ENCODE data around the gene EFNA2.
"Not testable (repeated sequence)": the region's sequence is repeated elsewhere in the genome, so short reads cannot be mapped to it uniquely, and the experiment has no call there.

EFNA2 gene

GRCh38 chr19:1332208-1332607 is 46.5 kb downstream of the EFNA2 start:
- H3K4me3 ChIP-seq (ENCODE audit: low read length in 2 of 2); H3K4ac ChIP-seq (ENCODE audit: low read length); H3K9ac ChIP-seq (ENCODE audit: low read depth, low read length, poor library complexity); DNase-seq (ENCODE audit: low spot score); H3K27ac ChIP-seq (replicated peaks; ENCODE audit: low read length); H3K14ac ChIP-seq (ENCODE audit: low read length); H2BK12ac ChIP-seq (ENCODE audit: low read length); H3K4me1 ChIP-seq (ENCODE audit: control insufficient read depth in 2 of 2, insufficient read depth in 1 of 2, low read depth in 1 of 2, low read length in 2 of 2); H3K4me2 ChIP-seq (ENCODE audit: insufficient read depth, low read length, poor library complexity, severe bottlenecking); H3K79me1 ChIP-seq (ENCODE audit: low read depth, low read length); H3K27me3 ChIP-seq (ENCODE audit: control insufficient read depth in 3 of 3, insufficient read depth in 3 of 3, low read depth in 1 of 3, low read length in 3 of 3); H3K36me3 ChIP-seq (replicated peaks in 1 of 2; ENCODE audit: control insufficient read depth in 2 of 2, insufficient read depth in 2 of 2, low read length in 2 of 2); H3K9me3 ChIP-seq (replicated peaks in 1 of 2; ENCODE audit: control insufficient read depth in 2 of 2, insufficient read depth in 1 of 2, low read depth in 1 of 2, low read length in 2 of 2): not testable (repeated sequence)
- H2AK5ac ChIP-seq (ENCODE audit: low read depth, low read length) = peak overlapping the region; percentile 99
- H4K8ac ChIP-seq (ENCODE audit: low read depth, low read length) = peak overlapping the region; percentile 99
- peak overlapping the region; percentile 85 for H3K23ac ChIP-seq (ENCODE audit: low read depth, low read length, poor library complexity)
- peak overlapping the region; percentile 82 for H2BK5ac ChIP-seq (ENCODE audit: low read length)
- H4K91ac ChIP-seq (ENCODE audit: low read depth, low read length, poor library complexity) = peak overlapping the region; percentile 72
- H2BK15ac ChIP-seq (ENCODE audit: low read length) = peak overlapping the region; percentile 98
- H2BK120ac ChIP-seq (ENCODE audit: low read depth, low read length) = peak overlapping the region; percentile 61
- peak overlapping the region; percentile 94 for H3K18ac ChIP-seq (ENCODE audit: low read length)
- WGBS, 2 donors (ENCODE audit: extremely low coverage in 2 of 2, insufficient read length in 2 of 2, insufficient replicate concordance in 1 of 2) = no CpG with 5 or more reads among the region's 8 CpGs
- peak overlapping the region; percentile 96 for H2AFZ ChIP-seq (ENCODE audit: low read length)

GRCh38 chr19:1336079-1336684 is 50.5 kb downstream of the EFNA2 start:
- no peak for DNase-seq (ENCODE audit: low spot score)
- H3K4me2 ChIP-seq (ENCODE audit: insufficient read depth, low read length, poor library complexity, severe bottlenecking) = no peak overlapping the region
- H3K27me3 ChIP-seq (ENCODE audit: control insufficient read depth in 3 of 3, insufficient read depth in 3 of 3, low read depth in 1 of 3, low read length in 3 of 3) = peaks cover 0 to 4% (median 0%) of the 10 kb centered on the region in 3 experiments
- WGBS, 2 donors (ENCODE audit: extremely low coverage in 2 of 2, insufficient read length in 2 of 2, insufficient replicate concordance in 1 of 2) = no CpG with 5 or more reads among the region's 22 CpGs
- no peak overlapping the region for H2AFZ ChIP-seq (ENCODE audit: low read length)
- H2BK15ac ChIP-seq (ENCODE audit: low read length) = peak overlapping the region; percentile 69
- H3K79me1 ChIP-seq (ENCODE audit: low read depth, low read length) = no peaks in the 10 kb centered on the region
- H2AK5ac ChIP-seq (ENCODE audit: low read depth, low read length) = peak overlapping the region; percentile 24
- no peak overlapping the region for H2BK120ac ChIP-seq (ENCODE audit: low read depth, low read length)
- no peaks in the 10 kb centered on the region for H3K36me3 ChIP-seq (replicated peaks in 1 of 2; ENCODE audit: control insufficient read depth in 2 of 2, insufficient read depth in 2 of 2, low read length in 2 of 2)
- peak overlapping the region; percentile 65 for H3K18ac ChIP-seq (ENCODE audit: low read length)
- no peak overlapping the region for H3K14ac ChIP-seq (ENCODE audit: low read length)
- no peak overlapping the region for H2BK5ac ChIP-seq (ENCODE audit: low read length)
- H3K9ac ChIP-seq (ENCODE audit: low read depth, low read length, poor library complexity) = no peak overlapping the region
- no peaks in the 10 kb centered on the region for H3K9me3 ChIP-seq (replicated peaks in 1 of 2; ENCODE audit: control insufficient read depth in 2 of 2, insufficient read depth in 1 of 2, low read depth in 1 of 2, low read length in 2 of 2)
- H3K23ac ChIP-seq (ENCODE audit: low read depth, low read length, poor library complexity) = no peak overlapping the region
- H4K91ac ChIP-seq (ENCODE audit: low read depth, low read length, poor library complexity) = peak overlapping the region; percentile 38
- H4K8ac ChIP-seq (ENCODE audit: low read depth, low read length) = no peak overlapping the region
- H2BK12ac ChIP-seq (ENCODE audit: low read length) = peak overlapping the region; percentile 2
- H3K4ac ChIP-seq (ENCODE audit: low read length) = no peak overlapping the region
- H3K27ac ChIP-seq (replicated peaks; ENCODE audit: low read length) = no peak overlapping the region
- H3K4me3 ChIP-seq (ENCODE audit: low read length in 2 of 2) = no peak overlapping the region
- peaks cover 7 to 9% of the 10 kb centered on the region in 2 donors for H3K4me1 ChIP-seq (ENCODE audit: control insufficient read depth in 2 of 2, insufficient read depth in 1 of 2, low read depth in 1 of 2, low read length in 2 of 2)

DNA sequence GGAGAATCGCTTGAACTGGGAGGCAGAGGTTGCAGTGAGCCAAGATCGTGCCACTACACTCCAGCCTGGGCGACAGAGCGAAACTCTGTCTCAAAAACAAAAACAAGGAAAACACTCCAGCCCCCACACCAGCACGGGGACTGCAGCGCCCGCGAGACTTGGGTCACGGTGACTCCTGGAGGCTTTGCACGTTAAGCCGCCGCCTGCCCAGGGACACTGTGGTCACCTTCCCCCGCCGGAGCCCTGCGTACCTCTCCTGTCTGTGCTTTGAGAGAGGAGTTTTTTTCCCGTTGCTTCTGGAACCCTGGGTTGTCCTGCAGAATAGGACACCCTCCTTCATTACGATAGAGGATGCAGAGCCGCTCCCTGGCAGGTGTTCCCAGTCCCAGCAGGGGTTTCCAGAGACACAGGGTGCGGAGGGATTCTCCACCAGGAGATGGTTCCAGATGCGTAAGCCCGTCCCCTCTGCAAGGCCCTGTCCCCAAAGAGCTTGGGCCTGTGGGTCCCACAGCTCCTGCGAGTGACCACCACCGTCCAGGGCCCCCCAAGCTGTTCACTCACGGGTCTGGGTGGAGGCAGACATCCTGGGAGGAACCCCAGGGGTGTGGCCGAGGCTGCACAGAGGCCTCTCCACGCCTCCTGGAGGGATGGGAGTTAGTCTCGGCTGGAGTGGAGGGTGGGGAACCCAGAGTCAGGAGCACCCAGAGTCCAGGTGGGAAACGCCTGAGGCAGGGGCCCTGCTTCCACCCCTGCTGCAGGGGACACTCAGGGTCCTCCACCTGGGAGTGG is 55.2 kb downstream of the EFNA2 start:
- H3K9me3 ChIP-seq (replicated peaks in 1 of 2; ENCODE audit: control insufficient read depth in 2 of 2, insufficient read depth in 1 of 2, low read depth in 1 of 2, low read length in 2 of 2) = no peaks in the 10 kb centered on the region
- peak overlapping the region; percentile 8 for H3K14ac ChIP-seq (ENCODE audit: low read length)
- H4K91ac ChIP-seq (ENCODE audit: low read depth, low read length, poor library complexity) = no peak overlapping the region
- H2BK12ac ChIP-seq (ENCODE audit: low read length) = no peak overlapping the region
- no peak overlapping the region for H3K27ac ChIP-seq (replicated peaks; ENCODE audit: low read length)
- peaks cover 2 to 3% of the 10 kb centered on the region in 2 donors for H3K4me1 ChIP-seq (ENCODE audit: control insufficient read depth in 2 of 2, insufficient read depth in 1 of 2, low read depth in 1 of 2, low read length in 2 of 2)
- H2BK5ac ChIP-seq (ENCODE audit: low read length) = no peak overlapping the region
- peak overlapping the region; percentile 92 for H2AK5ac ChIP-seq (ENCODE audit: low read depth, low read length)
- H3K4me2 ChIP-seq (ENCODE audit: insufficient read depth, low read length, poor library complexity, severe bottlenecking) = no peak overlapping the region
- no peak for DNase-seq (ENCODE audit: low spot score)
- H3K23ac ChIP-seq (ENCODE audit: low read depth, low read length, poor library complexity) = peak overlapping the region; percentile 3
- no peak overlapping the region for H3K4me3 ChIP-seq (ENCODE audit: low read length in 2 of 2)
- no CpG with 5 or more reads among the region's 28 CpGs for WGBS, 2 donors (ENCODE audit: extremely low coverage in 2 of 2, insufficient read length in 2 of 2, insufficient replicate concordance in 1 of 2)
- no peak overlapping the region for H3K9ac ChIP-seq (ENCODE audit: low read depth, low read length, poor library complexity)
- no peaks in the 10 kb centered on the region for H3K79me1 ChIP-seq (ENCODE audit: low read depth, low read length)
- no peak overlapping the region for H4K8ac ChIP-seq (ENCODE audit: low read depth, low read length)
- H3K27me3 ChIP-seq (ENCODE audit: control insufficient read depth in 3 of 3, insufficient read depth in 3 of 3, low read depth in 1 of 3, low read length in 3 of 3) = peaks cover 0 to 4% (median 0%) of the 10 kb centered on the region in 3 experiments
- no peaks in the 10 kb centered on the region for H3K36me3 ChIP-seq (replicated peaks in 1 of 2; ENCODE audit: control insufficient read depth in 2 of 2, insufficient read depth in 2 of 2, low read length in 2 of 2)
- H3K18ac ChIP-seq (ENCODE audit: low read length) = peak overlapping the region; percentile 57
- H2BK15ac ChIP-seq (ENCODE audit: low read length) = peak overlapping the region; percentile 45
- peak overlapping the region; percentile 72 for H2BK120ac ChIP-seq (ENCODE audit: low read depth, low read length)
- H3K4ac ChIP-seq (ENCODE audit: low read length) = no peak overlapping the region
- no peak overlapping the region for H2AFZ ChIP-seq (ENCODE audit: low read length)

DNA sequence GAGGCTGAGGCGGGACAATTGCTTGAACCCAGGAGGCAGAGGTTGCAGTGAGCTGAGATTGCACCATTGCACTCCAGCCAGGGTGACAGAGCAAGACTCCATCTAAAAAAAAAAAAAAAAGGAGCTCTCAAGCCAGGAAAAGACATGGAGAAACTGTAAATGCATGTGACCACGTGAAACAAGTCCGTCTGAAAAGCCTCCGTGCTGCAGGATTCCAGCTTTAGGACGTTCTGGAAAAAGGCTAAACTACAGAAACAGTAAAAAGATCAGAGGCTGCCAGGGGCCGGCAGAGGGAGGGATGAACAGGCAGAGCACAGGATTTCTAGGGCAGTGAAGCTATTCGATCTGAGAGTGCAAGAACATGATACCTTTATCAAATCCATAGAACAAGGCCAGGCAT is 57.4 kb downstream of the EFNA2 start:
- Histone ChIP-seq H2BK15ac (ENCODE audit: low read length) (no peak overlapping the region), H2AK5ac (ENCODE audit: low read depth, low read length) (no peak overlapping the region), H3K36me3 (replicated peaks in 1 of 2; ENCODE audit: control insufficient read depth in 2 of 2, insufficient read depth in 2 of 2, low read length in 2 of 2) (no peaks in the 10 kb centered on the region), H3K4me1 (ENCODE audit: control insufficient read depth in 2 of 2, insufficient read depth in 1 of 2, low read depth in 1 of 2, low read length in 2 of 2) (peaks cover 2 to 3% of the 10 kb centered on the region in 2 donors), H3K23ac (ENCODE audit: low read depth, low read length, poor library complexity) (no peak overlapping the region), H3K4me2 (ENCODE audit: insufficient read depth, low read length, poor library complexity, severe bottlenecking) (no peak overlapping the region), H3K9me3 (replicated peaks in 1 of 2; ENCODE audit: control insufficient read depth in 2 of 2, insufficient read depth in 1 of 2, low read depth in 1 of 2, low read length in 2 of 2) (no peaks in the 10 kb centered on the region), H3K14ac (ENCODE audit: low read length) (no peak overlapping the region), H2BK5ac (ENCODE audit: low read length) (no peak overlapping the region), H3K9ac (ENCODE audit: low read depth, low read length, poor library complexity) (no peak overlapping the region), H3K4ac (ENCODE audit: low read length) (no peak overlapping the region), H2BK12ac (ENCODE audit: low read length) (no peak overlapping the region), H2AFZ (ENCODE audit: low read length) (no peak overlapping the region), H2BK120ac (ENCODE audit: low read depth, low read length) (no peak overlapping the region), H4K91ac (ENCODE audit: low read depth, low read length, poor library complexity) (no peak overlapping the region), H3K27ac (replicated peaks; ENCODE audit: low read length) (no peak overlapping the region), H3K27me3 (ENCODE audit: control insufficient read depth in 3 of 3, insufficient read depth in 3 of 3, low read depth in 1 of 3, low read length in 3 of 3) (peaks cover 0 to 4% (median 0%) of the 10 kb centered on the region in 3 experiments), H4K8ac (ENCODE audit: low read depth, low read length) (no peak overlapping the region), H3K4me3 (ENCODE audit: low read length in 2 of 2) (no peak overlapping the region), H3K79me1 (ENCODE audit: low read depth, low read length) (no peaks in the 10 kb centered on the region), H3K18ac (ENCODE audit: low read length) (no peak overlapping the region)
- DNase-seq (ENCODE audit: low spot score) = no peak
- no CpG with 5 or more reads among the region's 7 CpGs for WGBS, 2 donors (ENCODE audit: extremely low coverage in 2 of 2, insufficient read length in 2 of 2, insufficient replicate concordance in 1 of 2)

Data from neuronal stem cell (in vitro differentiated cells).